ENCODE results near the gene WNT4.

WNT4 gene

DNA sequence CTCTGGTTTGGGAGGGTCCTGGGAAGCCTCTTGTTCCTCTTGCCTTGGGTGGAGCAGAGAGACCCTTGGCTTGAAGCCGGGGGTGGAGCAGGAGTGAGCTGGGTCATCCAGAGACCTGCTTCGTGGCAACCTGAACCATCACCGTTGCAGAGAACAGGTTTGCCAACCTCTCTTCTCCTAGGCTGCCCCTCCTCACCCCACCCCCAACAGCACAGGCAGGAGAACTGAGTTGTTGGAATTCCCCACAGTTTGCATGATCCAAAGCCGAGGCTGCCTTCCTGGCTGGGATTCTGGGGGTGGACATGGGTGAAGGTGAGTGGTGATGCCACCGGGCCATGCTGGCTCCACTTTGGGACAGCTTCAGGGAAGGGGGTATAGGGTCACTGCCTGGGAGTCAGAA, 2.2 kb downstream of the WNT4 start:
- no peak overlapping the region for H3K4me3 ChIP-seq (replicated peaks; ENCODE audit: low read depth, low read length)
- DNase-seq (ENCODE audit: low read depth) = no peak
- TF ChIP-seq, protein P1, sequence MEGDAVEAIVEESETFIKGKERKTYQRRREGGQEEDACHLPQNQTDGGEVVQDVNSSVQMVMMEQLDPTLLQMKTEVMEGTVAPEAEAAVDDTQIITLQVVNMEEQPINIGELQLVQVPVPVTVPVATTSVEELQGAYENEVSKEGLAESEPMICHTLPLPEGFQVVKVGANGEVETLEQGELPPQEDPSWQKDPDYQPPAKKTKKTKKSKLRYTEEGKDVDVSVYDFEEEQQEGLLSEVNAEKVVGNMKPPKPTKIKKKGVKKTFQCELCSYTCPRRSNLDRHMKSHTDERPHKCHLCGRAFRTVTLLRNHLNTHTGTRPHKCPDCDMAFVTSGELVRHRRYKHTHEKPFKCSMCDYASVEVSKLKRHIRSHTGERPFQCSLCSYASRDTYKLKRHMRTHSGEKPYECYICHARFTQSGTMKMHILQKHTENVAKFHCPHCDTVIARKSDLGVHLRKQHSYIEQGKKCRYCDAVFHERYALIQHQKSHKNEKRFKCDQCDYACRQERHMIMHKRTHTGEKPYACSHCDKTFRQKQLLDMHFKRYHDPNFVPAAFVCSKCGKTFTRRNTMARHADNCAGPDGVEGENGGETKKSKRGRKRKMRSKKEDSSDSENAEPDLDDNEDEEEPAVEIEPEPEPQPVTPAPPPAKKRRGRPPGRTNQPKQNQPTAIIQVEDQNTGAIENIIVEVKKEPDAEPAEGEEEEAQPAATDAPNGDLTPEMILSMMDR (IDR thresholded peaks at IDR 0.05; ENCODE audit: low read length, missing control alignments) = no peak

DNA sequence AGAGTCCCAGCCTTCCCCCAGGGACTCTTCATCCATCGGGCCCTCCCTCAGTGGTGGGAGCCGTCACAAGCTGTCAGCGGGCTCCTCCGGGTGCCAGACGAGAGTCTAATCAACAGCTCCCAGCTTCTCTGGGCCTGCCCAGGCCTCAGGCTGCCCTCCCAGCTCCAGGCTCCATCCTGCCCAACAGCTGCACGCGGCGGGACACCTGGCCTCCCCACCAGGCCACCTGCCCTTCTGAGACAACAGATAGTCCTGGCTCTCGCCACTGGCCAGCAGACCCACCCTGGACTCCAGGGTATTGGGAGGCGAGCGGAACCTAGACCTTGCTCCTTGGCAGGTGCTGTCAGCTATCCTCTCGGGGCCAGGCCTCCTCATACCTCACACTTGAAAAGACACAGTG, 3.1 kb downstream of the WNT4 start:
- DNase-seq (ENCODE audit: low read depth) = no peak
- TF ChIP-seq, protein P1 (IDR thresholded peaks at IDR 0.05; ENCODE audit: low read length, missing control alignments) = no peak

DNA sequence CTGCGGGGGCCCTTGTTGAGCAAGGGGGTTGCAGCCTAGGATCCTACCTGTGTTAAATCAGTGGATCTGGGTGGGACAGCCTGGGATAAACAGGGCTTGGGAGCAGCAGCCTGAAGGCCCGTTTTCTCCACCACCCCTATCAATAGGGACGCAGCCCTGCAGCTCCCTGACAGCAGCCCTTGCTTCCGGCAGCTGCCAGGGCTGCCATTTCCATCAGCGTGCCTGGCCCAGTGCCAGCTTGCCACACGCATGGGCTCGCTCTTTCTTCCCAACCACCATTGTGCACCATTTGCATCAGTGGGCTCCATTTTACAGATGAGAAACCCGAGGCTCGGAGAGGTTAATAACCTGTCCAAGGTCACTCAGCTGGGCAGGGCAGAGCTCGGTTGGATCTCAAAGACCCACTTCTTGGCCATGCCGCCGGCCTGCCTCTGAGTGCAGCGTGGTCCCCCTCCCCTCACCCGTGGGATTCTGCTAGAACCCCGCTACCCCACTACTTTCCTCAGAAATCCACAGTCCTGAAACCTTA, 3.8 kb downstream of the WNT4 start:
- DNase-seq (ENCODE audit: low read depth) = no peak
- TF ChIP-seq, protein P1 (IDR thresholded peaks at IDR 0.05; ENCODE audit: low read length, missing control alignments) = no peak
- H3K4me3 ChIP-seq (replicated peaks; ENCODE audit: low read depth, low read length) = no peak overlapping the region

More for the DNA sequence above, 3.1 kb downstream of the WNT4 start:
- no peak overlapping the region for H3K4me3 ChIP-seq (replicated peaks; ENCODE audit: low read depth, low read length)

DNA sequence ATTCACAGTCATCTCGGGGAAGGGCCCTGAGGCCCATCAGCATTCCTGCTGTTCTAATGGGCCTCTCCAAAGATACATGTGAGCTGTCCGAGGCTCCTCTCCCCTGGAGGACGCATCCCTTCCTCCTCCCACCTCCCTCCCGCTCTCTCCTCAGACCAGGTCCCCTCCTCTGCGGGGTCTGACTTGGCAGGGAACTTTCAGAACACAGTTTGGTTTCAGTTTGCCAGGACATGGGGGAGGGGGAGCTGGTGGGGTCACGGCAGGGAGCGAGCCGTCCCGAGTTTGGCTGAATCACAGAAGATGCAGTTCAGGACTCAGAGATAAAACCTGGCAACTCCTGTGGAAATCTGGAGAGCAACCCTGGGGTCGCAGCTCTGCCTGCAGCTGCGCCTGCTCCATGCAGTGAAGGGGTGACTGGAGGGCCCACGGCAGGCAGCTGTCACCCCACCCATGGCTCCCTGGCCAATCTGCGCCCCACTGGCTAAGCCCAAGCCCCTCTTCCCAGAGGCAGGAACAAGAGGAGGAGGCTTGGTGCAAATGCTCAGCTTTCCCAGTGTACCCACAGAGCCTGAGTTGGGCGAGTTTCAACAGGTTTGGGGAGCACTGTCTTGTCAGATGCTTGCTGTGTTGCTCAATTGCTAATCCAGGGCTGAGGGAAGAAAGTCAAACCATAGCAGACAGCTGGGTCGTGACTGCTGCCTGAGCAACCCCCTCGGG, 5.7 kb downstream of the WNT4 start:
- H3K4me3 ChIP-seq (replicated peaks; ENCODE audit: low read depth, low read length) = no peak overlapping the region
- DNase-seq (ENCODE audit: low read depth) = peak; percentile 22
- TF ChIP-seq, protein P1 (IDR thresholded peaks at IDR 0.05; ENCODE audit: low read length, missing control alignments) = no peak

DNA sequence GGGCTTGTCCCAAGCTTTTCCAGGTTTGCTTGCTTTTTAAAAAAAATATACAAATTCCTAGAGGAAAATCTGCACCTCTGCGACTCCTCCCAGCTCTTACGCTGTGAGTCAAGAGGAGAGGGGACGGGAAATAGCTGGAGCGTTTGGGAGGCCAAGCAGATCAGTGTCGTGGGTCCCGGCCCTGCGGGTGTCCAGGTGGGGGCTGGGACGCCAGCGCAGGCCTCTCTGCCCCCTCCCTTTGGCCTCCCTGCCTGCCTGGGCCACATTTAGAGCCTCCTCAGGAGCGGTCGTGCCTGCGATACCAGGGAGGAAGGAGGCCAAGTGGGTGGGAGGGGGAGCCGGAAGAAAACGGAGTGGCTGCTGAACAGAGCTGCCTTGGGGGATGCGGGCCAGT, 9.0 kb downstream of the WNT4 start:
- no peak for DNase-seq (ENCODE audit: low read depth)
- TF ChIP-seq, protein P1 (IDR thresholded peaks at IDR 0.05; ENCODE audit: low read length, missing control alignments) = no peak
- H3K4me3 ChIP-seq (replicated peaks; ENCODE audit: low read depth, low read length) = no peak overlapping the region

DNA sequence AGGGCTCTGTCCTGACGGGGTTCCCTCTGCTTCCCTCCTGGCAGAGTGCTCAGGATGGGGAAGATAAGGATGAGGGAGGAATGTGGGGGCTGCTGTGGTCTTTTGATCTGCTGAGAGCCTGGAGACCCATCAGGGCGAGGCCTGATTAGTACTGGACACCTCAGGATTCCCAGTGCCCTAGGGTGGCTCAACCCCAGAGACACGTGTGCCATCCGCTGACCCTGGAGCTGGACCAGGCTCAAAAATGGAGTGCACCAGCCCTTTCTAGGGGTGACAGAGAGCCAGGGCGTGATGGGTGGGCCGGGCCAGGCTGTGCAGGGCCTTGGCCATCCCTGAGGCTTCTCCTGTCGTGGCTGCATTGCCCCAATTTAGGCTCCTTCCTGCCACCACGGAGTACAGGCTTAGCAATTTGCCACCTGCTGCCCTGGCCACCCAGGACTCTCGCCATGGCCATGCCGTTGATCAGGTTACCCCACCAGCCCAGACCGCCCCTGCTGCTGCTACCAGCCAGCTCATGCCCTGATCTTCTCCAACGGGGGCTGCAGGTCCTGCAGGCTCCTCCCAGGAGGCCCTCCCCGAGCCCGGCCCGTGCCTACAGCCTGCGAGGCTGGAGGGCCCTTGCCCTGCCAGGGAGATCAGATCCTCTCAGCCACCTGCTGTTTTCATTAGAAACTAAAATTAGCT, 9.5 kb downstream of the WNT4 start:
- TF ChIP-seq, protein P1 (IDR thresholded peaks at IDR 0.05; ENCODE audit: low read length, missing control alignments) = no peak
- no peak overlapping the region for H3K4me3 ChIP-seq (replicated peaks; ENCODE audit: low read depth, low read length)
- DNase-seq (ENCODE audit: low read depth) = no peak
